Fibroblast of skin of right quadriceps (primary cell): ENCODE data around the gene PAX2.
"Not testable (repeated sequence)": the region's sequence is repeated elsewhere in the genome, so short reads cannot be mapped to it uniquely, and the experiment has no call there.

Experiments used
- DNase-seq: peaks from one replicate; pipeline ENCODE4 v3.0.0-alpha.2; 2013

The PAX2 gene

DNA sequence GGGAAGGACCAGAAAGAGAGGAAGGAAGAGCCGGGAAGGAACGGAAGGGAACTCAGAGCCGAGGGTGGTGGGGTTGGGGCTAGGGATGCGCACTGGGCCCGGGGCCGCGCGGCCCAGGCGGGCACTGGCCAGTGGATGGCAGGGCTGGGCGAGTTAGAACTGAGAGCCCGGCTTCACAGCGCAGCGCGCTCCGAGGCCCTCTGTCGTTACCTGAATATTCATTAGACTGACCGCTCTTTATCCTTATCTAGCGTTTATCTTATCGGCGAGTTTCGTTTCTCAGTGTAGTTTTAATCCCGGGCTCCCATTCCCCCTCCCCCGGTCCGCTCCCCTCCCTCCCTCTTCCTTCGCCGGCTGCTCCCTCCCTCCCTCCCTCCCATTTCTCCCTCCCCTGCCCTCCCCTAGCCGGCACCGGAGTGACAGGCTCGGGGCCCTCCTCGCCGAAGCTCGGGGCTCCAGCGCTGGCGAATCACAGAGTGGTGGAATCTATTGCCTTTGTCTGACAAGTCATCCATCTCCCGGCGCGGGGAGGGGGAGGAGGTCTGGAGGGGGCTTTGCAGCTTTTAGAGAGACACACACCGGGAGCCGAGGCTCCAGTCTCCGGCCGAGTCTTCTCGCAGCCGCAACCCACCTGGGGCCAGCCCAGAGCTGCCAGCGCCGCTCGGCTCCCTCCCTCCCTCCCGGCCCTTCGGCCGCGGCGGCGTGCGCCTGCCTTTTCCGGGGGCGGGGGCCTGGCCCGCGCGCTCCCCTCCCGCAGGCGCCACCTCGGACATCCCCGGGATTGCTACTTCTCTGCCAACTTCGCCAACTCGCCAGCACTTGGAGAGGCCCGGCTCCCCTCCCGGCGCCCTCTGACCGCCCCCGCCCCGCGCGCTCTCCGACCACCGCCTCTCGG lies at the start of gene PAX2:
Gene PAX2 (plus strand): TSS at position 596 of the 895 bp plus-strand sequence. CDS start 679 bp downstream, outside the sequence.
- no peak for DNase-seq

DNA sequence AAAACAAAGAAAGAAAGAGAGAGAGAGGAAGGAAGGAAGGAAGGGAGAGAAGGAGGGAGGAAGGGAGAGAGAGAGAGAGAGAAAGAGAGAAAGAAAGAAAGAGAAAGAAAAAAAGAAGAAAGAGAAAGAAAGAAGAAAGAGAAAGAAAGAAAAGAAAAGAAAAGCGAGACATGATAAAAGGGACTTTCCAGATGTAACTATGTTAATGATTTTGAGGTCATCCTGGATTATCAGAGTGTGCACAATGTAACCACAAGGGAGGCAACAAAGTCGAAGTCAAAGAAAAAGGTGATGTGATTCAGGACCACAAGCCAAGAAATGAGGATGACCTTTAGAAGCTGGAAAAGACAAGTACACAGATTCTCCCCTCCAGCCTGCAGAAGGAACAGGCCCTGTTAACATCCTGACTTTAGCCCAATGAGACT lies 48.9 kb upstream of the PAX2 start:
- DNase-seq, result no peak

DNA sequence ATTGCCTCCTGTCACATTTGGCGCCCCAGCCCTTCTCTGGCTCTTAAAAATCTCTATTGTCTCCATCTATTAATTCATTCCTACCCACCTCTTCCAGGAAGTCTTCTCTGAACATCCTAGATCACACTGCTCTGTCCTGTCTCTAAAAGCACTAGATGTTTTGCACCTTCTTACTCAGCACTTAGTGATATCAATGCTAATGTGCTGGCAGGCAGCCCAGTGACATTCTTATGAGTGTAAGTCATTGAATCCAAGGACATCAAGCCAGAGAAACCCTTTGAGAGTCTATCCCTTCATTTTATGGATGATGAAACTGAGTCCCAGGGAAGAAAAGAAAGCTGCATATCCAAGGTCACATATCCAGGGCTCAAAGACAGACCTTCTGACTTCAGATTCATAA lies 48.3 kb upstream of the PAX2 start:
- peak; percentile 67 for DNase-seq

DNA sequence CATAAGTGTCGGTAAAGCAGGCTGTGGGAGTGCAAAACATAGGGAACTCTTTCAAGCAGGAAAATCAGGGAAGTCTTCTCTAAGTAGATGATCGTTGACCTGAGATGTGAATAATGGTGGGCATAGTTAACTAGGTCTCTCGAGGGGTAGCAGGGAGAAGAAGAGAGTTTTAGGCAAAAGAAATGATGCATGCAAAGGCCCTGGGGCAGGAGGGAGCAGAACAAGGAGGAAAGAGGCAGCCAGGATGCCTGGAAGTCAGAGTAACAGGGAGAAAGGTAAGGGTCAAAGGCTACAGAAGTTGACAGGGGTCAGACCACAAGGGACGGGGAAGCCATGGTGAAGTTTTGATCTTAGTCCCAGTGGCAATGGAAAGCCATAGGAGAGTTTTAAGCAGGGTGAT lies 47.8 kb upstream of the PAX2 start:
- no peak for DNase-seq

DNA sequence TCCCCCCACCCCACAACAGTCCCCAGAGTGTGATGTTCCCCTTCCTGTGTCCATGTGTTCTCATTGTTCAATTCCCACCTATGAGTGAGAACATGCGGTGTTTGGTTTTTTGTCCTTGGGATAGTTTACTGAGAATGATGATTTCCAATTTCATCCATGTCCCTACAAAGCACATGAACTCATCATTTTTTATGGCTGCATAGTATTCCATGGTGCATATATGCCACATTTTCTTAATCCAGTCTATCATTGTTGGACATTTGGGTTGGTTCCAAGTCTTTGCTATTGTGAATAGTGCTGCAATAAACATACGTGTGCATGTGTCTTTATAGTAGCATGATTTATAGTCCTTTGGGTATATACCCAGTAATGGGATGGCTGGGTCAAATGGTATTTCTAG lies 43.7 kb upstream of the PAX2 start:
- not testable (repeated sequence) for DNase-seq

DNA sequence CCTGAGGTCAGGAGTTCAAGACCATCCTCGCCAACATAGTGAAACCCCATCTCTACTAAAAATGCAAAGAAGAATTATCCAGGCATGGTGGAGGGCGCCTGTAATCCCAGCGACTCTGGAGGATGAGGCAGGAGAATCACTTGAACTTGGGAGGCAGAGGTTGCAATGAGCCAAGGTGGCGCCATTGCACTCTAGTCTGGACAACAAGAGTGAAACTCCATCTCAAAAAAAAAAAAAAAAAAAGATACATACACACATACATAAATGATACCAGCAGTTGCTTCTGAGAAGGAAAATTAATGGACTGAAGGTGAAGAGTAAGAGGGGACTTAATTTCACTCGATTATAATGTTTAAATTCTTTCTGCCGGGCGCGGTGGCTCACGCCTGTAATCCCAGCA lies 40.2 kb upstream of the PAX2 start:
- no peak for DNase-seq

DNA sequence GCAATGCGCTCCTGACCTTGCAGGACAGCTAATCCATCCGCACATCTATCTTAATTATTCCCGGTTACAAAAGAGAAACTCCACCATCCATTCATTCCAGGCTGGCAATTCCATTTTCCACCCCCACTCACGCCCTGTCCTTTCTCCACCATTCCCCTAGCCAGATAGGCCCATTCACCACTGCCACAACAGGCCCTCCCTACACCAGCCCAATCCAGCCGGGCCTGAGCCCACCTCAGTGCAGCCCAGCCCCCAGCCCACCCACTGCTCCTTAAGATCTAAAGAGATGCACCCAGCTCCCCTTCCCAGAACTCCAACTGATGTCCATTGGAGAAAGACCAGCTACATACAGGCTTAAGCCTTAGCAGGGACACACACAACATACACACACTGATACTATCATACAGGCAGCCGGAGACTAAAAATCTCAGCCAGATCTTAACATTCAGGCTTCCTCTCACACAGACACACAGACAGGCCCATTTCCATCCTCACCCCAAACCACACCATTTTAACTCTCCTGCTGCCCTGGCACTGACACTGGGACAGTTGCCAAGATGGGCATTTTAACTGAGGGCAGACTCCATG lies 38.0 kb upstream of the PAX2 start:
- no peak for DNase-seq

DNA sequence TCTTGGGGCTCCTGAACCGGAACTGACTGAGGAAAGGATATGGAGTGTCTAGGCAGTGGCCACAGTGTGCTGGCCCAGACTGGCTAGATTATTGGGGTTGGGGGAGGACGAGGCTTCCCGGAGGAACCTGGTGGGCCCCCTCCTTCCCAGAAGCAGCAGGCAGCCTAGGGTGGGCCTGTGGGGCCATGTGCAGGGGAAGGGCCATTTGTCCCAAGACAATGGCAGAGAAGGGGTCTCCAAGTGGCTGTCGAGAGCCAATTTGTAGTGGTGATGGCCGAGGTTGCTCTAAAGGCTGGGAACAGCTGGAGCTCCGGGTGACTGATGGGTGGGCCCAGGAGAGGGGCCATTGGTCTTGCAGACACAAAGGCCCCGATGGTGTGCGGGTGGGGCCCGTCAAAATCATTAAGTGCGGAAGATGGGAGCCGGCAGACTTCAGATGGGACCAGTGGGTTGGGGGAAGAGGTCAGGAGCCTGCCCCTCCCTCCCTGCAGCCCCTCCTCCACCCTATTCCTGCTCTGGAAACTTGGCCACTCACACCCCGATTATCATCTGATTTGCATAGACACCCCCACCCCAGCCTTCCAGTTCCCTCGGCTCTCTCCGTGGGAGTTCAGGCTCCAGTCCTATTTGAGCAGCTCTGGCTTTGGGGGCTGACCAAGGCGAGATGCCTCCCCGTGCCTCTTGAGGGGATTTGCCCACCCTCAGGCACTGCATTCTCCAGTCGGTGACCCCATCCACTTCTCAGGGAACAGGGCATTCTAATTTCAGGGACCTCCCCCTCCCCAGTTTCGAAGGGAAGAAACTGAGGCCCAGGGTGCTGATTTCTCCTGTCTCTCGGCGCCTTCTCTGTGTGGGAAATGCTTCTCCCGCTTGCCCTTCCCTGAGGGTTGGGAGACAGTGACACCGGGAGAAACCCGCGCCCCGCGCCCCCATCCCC lies 36.0 kb upstream of the PAX2 start:
- no peak for DNase-seq

DNA sequence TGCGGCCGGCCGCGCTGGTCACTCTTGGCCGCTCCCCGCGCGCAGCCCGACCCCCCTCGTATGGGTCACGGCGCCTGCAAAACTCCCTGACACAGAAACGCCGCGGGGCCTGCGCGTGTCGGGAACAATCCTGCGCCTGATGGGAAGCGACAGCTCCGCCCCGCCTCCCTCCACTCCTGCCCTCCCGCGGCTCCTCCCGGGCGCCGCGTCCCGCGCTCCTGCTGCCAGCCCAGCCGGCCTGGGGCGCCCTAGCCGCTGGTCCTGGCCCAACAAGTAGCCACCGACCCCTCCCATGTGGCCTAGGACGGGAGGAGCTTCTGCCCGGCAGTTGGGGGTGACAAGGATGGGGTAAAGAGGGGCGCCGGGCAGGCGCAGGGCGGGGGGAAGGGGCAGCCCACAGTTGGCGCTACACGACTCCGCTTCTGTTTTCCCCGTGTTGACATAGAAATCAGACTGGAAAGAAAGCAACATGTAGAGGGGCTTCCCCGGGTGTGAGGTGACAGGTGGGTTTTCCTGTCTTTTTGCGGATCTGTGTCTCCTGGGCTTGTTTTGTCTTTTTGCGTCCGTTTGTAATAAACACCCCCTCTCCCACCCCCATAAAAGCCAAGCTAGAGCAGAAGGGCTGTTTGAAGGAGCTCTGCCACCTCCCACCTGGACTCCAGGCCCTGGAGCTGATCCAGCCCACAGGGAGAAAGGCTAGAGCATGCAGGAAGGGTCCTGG lies 35.1 kb upstream of the PAX2 start:
- no peak for DNase-seq

DNA sequence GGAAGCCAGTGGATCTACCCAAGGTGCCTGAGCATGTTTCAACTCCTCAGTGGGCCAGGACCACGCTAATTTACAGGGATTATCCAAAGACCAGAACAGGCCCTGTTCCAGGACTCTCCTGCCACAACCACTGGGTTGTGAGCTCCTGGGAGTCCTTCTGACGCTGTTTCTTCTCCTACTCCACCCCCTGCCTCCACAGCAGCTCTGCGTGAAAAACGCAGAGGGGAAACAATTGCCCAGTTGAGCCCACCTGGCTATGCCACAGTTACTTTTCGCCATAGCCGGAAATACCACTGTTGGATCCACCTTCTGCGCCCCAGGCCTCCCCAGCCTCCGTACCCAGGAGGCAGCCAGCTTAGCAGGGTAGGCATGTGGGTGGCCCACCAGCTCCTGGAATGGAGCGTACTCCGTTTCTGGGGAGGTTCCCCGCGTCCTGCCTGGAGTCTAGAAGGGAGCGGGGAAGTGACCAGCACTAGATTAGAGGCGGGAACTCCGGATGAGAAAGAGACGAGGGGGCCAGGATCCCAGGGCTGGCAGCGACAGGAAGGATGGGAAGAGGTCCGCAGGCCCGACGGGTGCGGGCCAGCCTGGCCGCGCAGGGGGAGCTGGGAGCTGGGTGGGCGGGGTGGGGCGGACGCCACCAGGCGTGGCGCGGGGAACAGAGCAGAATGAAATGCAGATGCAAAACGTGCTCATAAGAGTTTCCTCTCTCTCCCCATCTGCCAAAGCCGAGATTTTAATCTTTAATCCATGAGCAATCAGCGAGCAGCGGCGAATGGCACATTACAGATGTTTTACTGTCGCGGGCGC lies 32.1 kb upstream of the PAX2 start:
- no peak for DNase-seq

DNA sequence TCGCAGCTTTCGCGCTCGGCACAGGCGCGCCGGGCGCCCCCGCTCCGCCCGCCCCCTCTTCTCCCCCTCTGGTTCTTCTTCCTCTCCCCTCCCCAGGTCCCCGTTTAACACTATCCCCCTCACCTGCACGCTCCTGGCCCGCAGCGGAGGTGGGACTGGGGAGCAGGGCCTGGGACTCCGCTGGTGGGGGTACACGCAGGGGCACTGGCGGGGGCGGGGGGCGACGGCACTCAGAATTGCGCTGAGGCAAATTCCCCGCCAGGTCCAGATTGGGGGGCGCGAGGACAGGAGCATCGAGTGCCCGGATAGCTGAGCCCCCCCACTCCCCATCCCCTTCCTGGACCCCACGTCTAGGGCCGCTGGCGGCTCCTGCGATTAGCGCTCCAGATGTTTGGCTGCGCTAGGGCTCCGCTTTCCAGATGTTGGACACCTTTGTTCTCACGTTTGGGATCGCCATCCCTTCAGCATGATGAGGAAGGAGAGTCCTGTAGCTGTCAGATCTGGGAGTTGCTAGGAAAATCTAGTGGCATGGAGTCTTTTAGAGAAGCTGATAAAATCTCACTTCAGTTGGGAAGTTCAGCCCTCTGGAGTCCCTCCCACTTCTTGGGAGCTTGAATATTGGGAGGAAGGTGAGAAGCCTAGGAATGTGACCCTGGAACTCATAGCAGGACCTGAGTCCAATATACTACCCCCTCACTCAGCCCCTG lies 31.4 kb upstream of the PAX2 start:
- no peak for DNase-seq

DNA sequence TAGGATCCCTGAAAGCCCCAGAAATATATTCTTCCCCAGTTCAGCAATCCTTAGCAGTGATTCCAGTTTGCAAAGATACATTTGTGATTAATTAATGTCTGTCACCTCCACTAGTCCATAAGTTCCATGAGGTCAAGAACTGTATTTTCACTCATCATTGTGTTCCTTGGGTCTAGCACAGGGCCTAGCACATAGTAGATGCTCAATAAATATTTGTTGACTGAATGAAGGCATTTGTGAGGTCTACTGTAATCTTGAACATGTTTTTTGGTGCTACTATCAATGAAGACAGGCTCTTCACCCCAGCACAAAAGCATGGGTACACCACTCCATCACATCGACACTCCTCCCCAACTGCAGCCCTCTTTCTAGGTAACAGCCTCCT lies 30.8 kb upstream of the PAX2 start:
- DNase-seq, result no peak

DNA sequence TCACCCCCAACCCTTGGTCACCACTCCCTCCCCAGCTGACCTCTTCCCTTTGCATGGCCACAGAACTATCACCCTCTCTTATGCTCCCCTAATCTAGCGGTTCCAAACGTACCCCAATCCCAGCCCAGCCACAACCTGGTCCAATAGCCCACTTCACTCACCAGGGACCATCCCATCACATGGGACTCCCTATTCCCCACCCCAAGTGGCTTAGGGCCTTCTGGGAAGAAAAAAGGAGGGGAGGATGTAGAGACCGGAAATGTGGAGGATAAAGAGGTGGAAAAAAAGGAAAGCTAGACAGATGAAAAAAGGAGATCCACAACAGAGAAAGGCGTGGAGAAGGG lies 30.3 kb upstream of the PAX2 start:
- DNase-seq, result no peak

DNA sequence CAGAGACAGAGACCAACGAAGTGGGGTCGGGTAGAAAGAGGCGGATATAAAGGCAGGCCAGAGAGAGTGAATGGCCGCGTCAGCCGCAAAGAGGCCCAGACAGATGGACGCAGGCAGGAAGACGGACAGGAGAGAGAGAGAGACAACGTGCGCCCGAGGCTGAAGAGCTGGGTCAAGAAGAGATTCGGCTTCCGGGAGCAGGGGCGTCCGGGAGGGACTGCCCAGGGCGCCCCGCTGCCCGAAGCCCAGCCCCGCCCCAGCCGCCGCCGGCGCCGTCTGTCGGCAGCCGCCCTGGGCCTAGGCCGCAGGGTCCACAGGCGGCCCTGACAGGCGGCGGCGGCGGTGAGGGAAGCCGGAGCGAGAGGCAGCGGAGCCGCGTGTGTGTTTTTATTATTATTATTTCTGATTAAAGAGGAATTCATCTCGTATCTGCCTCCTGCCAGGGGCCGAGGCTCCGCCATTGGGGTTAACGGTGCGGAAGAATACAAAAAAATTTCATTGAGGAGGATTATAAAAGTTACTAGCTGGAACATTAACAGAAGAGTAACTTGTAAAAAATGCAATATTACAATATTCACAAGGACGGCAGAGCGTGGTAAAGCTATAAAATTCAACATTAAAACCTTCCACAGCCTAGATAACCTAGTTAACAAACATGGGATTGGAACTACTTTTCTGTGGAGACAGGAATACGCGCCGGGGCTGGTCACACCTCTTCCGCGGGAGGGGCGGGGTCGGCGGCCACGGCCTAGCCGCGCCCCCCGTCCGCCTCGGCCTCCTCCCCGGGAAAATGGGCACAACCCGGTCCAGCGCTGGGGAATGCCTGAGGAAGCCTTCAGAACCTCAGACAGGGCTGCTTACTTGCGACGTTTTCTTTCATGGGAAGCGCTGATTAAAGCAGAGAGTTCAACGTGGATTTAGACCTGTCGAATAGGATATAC lies 29.7 kb upstream of the PAX2 start:
- no peak for DNase-seq

DNA sequence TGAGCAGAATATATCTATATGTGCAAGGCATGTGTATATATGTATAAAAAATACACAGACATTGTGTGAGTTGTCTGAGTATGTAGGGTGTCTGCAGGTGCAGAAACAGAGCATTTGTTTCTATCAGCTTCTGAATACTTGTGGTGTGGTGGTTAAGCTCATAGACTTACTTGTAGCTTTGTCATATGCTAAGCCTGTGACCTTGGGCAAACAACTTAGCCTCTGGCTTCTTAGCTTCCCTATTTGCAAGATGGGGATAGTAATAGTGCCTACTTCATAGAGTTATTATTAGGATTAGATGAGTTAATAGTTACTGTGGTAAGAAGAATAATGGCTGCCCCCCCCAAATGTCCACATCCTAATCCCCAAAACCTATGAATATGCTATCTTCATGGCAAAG lies 28.2 kb upstream of the PAX2 start:
- DNase-seq, result no peak

DNA sequence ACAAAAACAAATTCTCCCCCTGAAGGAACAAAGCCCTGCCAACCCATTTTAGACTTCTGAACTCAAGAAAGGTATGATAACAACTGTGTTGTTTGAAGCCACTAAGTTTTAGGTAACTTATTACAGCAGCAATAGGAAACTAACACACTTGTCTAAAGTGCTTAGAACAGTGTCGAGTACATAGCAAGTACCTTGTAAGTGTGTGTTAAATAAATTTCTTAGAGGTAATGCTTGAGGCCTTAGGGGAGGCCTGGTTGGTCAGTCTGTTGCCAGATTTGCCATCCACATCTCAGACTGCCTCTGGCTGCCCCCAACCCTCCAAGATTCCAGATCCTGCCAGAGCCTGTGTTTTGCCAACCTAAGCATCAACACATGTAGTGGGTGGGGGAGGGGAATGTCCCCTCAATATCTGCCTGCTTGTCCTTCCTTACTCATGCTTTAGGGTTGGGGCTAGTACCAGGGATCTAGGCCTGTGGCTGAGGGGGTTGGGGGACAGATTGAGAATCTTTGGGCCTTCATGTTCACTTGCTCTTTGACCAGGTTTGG lies 27.1 kb upstream of the PAX2 start:
- DNase-seq, result no peak

DNA sequence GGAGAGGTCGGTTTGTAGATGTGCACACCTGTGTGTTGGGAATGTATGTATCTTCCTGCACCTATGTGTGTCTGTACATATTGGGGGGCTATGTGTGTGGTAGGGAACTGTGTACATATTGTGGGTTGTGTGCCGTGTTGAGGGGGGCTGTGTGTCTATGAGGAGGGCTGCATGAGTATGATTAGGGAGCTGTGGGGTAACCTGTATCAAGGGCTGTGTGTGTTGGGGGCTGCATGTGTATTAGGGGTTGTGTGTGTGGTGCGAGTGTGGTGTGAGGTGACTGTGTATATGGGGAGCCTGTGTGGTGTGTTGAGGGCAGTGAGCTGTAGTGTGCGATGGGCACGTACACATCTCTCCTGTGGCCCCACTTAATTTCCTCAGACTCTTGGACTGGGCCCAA lies 22.2 kb upstream of the PAX2 start:
- DNase-seq, result no peak

DNA sequence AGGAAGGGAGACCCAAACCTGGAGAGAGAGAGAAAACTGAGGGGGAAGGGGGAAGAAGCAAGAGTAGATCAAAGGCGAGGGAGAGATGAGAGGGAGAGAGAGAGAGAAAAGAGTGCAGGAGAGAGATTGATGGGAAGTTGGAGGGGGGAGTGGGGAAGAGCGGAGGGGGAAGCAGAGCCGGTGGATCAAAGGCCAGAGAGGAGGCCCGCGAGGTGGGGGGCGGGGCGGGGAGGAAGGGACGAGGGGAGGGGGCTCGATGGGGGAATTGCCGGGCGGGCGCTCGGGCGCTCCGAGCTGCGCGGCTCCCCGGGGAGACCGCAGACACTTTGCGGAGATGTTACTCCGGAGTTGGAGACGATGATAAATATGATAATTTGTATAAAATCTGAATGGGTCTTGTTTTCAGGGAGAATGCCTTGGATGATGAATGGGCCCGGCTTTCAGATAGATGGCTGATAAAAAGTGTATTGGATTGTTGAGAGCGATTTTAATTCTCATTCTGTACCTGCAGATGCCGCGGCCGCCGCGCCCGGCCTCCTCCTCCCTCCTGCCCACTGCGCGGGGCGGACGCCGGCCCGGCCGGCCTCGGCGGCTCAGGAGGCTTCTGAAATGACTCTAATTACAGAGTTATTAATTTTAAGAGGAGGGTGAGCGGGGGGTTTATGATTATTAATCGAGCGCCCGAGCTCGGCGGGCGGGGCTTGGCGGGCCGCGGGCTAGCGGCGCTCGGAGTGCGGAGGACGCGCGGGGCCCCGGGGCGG lies 21.4 kb upstream of the PAX2 start:
- no peak for DNase-seq

DNA sequence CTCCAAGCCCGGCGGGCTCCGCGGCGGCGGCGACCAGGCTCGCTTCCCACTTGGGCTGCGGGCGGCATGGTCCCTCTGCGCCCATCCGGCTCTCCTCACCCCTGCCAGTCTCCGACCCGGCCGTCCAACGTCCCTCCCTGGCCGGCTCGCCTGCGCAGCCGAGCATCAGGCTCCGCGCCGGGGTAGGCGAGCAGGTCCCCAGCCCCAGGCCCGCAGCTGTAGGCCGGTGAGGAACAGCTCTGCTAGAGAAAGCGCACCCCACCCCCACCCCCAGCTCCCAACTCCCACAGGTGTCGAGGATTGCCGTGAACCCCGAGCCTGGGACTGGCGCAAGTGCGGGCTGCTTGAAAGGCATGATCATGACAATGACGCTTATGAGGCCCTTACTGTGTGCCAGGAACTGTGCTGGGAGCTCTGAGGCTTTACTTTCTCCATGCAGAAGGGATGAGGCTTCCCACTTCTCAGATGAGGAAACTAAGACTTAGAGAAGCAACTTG lies 20.8 kb upstream of the PAX2 start:
- DNase-seq, result no peak
